HG03108 (cell line): ENCODE data around the gene SLC25A41.

ENCODE experiments used
- ATAC-seq: cut with Tn5 transposase; IDR thresholded peaks from one replicate; pipeline ENCODE4 v1.9.1; 2021; ENCODE audit warnings: moderate library complexity; ENCODE audit not compliant: unreplicated experiment

SLC25A41 gene

DNA sequence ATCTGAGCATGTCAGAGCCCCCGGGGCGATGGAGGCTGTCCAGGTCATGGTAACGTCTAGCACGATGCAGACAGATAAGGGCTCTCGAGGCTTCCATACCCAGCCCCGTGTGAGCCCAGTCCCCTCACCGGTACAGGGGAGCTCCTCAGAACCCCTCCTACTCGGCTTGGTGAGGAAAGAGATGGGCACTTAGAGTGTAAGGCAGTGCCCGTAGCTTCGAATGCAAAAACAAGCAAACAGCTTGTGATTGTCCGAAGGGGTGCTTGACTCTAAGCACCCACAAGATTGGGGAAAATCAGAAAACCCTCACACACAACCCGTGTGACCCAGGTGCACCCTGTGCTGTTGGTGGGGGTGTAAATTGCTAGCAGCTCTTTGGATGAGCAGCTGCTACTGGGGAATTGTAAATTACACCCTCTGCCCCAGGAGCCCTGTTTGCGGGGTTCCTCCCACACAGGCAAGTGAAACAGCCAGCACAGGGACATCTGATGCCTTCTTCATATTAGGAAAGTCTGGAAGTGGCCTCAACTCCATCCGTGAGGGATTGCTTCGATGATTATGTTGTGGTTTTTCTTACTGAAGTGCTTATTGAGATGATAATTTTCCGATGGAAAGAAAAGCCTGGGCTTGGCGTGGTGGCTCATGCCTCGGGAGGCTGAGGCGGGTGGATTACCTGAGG lies 56.9 kb downstream of the SLC25A41 start:
- no peak for ATAC-seq
